ENCODE measurements around the gene FSTL5.

FSTL5 gene

DNA sequence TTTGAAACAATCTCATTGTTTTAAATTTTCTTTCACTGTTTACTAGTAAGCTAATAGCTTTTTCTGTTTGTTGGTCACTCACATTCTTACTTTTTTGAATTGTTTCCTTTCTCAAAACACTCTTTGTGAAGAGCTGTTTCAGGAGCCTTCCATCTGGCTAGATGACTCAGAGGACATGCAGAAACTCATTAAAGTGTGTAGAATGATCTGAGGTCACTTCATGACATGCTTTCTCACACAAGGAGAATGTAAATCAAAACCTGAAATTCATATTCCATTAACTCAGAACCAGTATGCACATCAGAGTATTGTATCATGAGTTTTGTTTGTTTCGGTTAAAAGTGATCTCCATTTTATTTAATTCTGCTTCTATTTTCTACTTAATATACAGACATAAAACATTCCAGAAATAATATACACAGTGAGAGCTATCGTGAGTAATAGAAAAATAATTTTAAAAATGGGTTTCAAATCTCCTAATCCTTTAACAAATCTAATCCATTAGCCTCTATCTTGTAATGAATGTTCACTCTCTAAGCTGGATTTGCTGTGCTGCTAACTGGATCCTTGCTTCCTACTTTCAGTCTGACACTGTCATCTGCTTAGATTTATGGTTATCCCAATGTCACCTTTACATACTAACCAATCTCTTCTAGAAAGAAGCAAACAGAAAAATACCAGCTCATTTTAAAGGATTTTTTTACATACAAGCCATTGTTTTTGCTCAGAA lies 449.6 kb downstream of the FSTL5 start:
- no peak for DNase-seq

DNA sequence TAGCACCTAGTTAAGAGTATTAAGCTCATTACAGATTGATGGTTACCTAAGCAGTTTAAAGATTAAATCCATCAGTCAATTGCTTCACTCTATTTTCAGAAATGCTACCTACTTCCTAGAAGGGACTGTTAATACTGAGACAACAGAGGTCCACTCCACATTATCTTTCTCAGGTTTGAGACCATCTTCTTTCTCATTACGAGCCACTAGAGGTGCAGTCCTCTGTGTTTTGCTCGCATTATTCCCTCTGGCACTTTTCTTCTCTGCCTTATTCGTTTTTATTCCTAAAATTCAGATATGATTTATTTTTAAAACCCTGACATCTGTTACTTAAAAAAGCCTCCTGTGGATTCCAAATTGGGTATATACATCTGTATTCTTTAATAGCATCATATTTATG lies 459.1 kb downstream of the FSTL5 start:
- DNase-seq: no peak

DNA sequence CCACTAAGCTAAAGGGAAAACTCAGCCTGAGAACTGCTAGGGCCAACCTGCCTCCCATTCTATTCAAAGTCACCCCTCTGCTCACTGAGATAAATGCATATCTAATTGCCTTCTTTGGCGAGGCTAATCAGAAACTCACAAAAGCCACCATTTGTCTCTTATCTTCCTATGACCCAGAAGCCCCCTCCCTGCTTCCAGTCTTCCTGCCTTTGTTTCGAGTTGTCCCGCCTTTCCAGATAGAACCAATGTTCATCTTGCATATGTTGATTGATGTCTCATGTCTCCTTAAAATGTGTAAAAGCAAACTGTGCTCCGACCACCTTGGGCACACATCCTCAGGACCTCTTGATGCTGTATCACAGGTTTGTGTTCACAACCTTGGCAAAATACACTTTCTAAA lies 459.8 kb downstream of the FSTL5 start:
- no peak for DNase-seq

DNA sequence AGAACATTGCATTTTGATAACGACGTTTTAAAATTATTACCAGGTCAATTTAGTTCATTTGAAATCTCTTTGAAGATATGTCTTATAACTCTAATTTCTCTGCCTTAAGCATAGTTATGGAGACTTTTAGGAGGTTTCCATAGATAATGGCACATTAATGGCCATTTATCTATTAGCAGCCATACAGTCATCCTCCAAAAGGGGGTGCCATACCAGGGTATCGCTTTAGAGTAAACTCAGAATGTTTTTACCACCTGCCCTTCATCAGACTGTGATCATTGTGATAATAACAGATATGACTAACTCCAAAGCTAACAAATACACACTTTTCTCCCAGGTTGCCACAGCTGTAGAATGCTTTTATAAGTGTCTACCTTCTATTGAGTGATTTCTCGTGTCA lies 461.5 kb downstream of the FSTL5 start:
- no peak for DNase-seq

GRCh38 chr4:161696944-161697343 lies 466.9 kb downstream of the FSTL5 start:
- no peak for DNase-seq

DNA sequence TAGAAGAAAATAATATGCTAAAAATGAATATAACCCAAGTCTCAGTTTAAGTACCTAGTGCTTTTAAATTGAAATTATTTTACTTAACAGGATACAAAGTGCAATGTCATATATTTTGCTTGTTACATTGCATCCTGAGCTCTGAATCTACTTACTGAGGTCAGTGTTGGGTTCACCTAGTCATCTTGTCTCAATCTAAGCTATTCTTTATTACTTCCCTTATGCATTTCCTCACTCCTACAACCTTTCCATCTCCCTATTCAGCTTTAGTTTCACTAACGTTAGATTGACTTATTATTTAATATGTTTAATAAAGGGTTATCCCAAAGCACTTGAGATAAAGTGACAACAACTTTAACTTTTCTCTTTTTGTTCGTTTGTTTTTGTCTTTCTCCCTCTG lies 483.7 kb downstream of the FSTL5 start:
- DNase-seq: no peak

- DNase-seq: peak in 1 of 56 donors; percentile 1
These were observed 499.1 kb downstream of the FSTL5 start for GRCh38 chr4:161664740-161665139.

- DNase-seq: no peak
These were observed 500.0 kb downstream of the FSTL5 start for GRCh38 chr4:161663844-161664243.

GRCh38 chr4:161658676-161659075 lies 505.1 kb downstream of the FSTL5 start:
- DNase-seq: no peak

GRCh38 chr4:161657616-161658015 lies 506.2 kb downstream of the FSTL5 start:
- DNase-seq: no peak

- DNase-seq: no peak
These were observed 507.2 kb downstream of the FSTL5 start for GRCh38 chr4:161656594-161656993.

DNA sequence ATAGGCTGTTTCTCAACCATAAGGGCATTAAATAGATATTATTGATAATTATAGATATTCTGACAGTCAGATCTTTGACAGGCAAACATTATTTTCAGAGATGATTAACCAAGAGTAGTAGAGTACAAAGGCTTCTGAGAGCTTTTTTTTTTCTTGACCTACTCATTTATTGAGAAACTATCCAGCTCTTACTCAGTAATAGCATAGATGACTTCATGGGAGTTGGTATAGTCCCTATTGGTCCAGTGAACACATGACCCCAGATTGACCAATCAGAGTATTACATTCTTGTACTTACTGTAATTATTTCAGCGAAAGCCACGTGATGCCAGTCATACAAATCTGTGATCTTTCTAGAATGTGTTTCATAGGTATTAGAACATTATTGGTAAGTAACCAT lies 508.7 kb downstream of the FSTL5 start:
- no peak for DNase-seq

GRCh38 chr4:161653697-161654096 lies 510.1 kb downstream of the FSTL5 start:
- DNase-seq: no peak

DNA sequence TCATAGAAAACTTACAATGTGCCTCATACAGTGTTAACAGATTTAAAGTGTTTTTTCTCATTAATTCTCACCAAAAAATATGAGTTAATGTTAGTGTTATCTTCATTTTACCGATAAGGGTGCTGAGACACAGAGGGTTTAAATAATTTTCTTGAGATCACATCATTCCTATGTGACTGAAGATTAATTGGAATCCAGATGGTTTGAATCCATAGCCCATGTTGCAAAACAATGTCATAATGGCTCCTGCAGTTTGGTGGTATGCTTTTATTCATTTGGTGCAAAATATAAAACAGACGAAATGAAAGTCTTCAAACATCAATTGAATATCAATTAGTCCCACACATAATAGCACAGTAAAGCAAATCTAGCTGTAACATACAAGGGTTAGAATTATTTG lies 512.2 kb downstream of the FSTL5 start:
- DNase-seq: no peak

GRCh38 chr4:161650812-161651211 lies 513.0 kb downstream of the FSTL5 start:
- no peak for DNase-seq

- DNase-seq: no peak
These were observed 516.0 kb downstream of the FSTL5 start for GRCh38 chr4:161647757-161648156.

- DNase-seq: no peak
These were observed 521.1 kb downstream of the FSTL5 start for GRCh38 chr4:161642708-161643107.

DNA sequence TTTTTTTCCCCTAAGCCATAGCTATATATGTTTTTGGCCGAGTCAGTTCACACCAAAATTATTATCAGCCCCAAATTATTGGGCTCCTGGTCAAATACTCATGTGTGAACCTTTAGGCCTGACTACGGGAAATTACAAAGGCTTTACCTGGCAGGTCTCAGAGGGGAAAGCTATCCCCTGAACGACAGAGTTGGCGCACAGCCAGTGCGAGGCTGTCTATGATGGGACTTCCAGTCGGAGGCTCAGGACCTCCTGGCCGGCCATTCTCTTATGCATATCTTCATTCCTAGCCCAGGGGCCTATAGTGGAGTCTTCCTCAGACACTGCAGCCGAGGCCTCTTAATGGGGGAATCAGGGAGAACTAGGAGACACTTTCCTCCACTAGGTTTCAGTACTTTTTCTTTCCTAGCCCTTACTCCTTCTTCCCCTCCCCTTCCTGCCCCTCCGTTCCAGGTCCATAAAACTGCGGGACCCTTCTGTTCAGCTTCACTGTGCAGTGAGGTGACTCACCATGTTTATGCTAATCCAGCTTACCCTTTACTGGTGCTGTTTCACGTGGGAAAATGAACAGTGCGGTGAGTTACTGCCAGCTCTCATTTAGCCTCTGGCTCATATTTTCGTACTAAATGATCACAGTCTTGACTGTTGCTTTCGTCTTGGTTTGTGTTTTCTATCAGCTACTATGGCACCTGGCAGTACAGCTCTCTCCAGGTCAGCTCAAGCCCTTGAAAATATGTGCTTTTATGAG lies 533.9 kb downstream of the FSTL5 start:
- peak in 1 of 56 donors; percentile 0 for DNase-seq

GRCh38 chr4:161604516-161605300 lies 559.1 kb downstream of the FSTL5 start:
- no peak for DNase-seq

GRCh38 chr4:161601011-161601410 lies 562.8 kb downstream of the FSTL5 start:
- no peak for DNase-seq

GRCh38 chr4:161595230-161595771 lies 568.5 kb downstream of the FSTL5 start:
- no peak for DNase-seq

GRCh38 chr4:161585011-161585410 lies 578.8 kb downstream of the FSTL5 start:
- DNase-seq: no peak
